ENCODE results near the gene BAX.

Gene BAX

DNA sequence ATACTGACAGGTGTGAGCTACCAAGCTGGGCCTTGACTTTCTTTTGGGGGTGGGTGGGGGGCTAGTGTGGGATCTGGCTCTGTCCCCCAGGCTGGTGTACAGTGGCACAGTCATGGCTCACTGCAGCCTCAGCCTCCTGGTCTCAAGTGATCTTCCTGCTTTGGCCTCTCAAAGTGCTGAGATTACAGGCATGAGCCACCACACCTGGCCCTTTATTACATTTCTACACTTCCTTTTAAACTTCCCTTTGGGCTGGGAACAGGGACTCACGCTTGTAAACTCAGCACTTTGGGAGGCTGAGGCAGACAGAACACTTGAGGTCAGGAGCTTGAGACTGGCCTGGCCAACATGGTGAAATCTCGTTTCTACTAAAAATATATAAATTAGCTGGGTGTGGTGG is 22.4 kb downstream of the BAX start:
- no peak for DNase-seq (ENCODE audit: insufficient read length, low spot score)
- no peak for FAIRE-seq

DNA sequence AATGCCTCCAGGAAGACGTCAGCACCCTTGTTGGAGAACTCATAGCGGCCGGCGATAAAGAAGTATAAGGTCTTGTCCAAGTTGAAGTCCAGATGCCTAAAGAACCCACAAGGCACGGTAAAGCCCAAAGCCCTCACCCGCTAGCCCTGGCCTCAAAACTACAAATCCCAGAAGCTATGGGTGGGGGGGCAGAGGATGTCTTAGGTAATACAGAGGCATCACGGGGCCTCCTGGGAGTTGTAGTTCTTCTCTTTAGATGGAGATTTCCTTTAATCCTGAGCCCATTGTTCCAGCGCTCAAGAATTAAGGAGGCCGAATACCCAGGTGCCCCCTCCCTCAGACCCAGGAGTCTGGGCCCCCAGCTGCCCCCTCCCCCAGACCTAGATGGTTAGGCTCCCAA is 27.6 kb downstream of the BAX start:
- DNase-seq (ENCODE audit: insufficient read length, low spot score) = no peak
- no peak for FAIRE-seq

DNA sequence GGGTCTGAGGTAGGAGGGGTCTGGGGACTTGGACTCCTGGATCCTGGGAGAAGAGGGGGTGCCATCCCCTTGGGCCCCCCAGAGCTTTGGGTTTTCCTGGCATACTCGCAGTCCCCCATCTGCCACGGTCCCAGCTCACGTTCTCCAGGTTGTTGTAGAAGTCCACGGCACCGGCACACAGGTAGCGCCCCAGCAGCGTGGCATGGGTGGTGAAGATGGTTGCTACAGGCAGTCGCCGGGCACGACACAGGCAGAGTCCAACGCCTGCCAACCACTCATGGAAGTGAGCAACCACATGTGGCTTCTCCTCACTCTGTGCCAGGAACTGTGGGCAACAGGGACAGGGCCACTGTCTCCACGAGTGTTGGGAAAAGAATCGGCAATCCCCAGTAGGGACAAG is 31.0 kb downstream of the BAX start:
- DNase-seq (ENCODE audit: insufficient read length, low spot score) (no peak), FAIRE-seq (peak; percentile 28)

DNA sequence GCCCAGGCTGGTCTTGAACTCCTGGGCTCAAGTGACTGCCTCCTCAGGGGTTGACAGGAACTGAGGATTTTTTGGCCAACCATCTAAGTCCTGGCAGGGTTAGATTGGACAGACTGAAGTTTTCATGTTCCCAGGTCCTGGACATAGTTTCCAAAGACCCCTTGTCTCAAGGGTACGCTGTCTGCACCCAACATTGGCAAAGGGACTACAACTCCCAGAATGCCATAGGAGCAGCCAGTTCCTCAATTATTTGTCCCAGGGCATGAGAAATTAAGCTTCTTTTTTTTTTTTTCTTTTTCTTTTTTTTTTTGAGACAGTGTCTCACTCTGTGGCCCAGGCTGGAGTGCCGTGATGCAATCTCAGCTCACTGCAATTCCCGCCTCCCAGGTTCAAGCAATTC is 31.5 kb downstream of the BAX start:
- FAIRE-seq = no peak
- no peak for DNase-seq (ENCODE audit: insufficient read length, low spot score)

DNA sequence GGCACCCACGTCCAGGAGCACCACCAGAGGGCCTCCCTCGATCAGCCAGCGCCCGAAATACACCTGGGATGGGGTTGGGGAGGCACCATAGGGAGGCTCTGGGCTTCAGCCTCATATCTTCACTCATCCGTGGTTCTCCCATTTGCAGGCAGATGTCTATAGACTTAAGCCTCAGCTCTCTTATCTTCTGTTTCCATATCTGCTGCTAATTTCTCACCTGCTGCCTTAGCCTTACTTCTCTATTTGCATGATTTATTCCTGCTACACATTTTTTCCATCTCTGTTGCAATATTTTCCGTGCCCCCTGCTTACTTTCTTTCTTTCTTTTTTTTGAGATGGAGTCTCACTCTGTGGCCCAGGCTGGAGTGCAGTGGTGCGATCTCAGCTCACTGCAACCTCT is 32.6 kb downstream of the BAX start:
- DNase-seq (ENCODE audit: insufficient read length, low spot score) (no peak), FAIRE-seq (no peak)

DNA sequence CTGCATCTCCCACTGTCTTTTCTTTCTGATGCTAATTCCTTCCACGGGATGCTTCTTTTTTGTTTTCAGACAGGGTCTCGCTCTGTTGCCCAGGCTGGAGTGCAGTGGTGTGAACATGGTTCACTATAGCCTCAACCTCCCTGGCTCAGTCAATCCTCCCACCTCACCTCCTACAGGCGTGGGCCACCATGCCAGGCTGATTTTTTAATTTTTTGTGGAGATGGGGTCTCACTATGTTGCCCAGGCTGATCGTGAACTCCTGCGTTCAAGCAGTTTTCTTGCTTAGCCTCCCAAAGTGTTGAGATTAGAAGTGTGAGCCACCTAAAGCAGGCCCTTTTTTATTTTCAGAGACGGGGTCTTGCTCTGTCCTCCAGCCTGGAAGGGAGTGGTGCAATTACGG is 33.6 kb downstream of the BAX start:
- FAIRE-seq (no peak), DNase-seq (ENCODE audit: insufficient read length, low spot score) (no peak)

DNA sequence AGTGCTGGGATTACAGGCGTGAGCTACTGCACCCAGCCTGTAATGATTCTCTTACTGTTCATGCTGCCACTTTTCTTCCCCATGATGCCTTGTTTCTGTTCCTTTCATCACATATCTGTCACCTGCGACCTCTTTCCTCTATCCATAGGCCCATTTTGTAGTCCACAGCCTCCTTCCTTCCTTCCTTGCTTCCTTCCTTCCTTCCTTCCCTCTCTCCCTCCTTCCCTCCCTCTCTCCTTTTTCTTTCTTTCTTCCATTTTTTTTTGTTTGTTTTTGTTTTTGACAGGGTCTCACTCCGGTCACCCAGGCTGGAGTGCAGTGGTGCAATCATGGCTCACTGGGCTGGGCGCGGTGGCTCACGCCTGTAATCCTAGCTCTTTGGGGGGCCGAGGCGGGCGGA is 34.2 kb downstream of the BAX start:
- FAIRE-seq (no peak), DNase-seq (ENCODE audit: insufficient read length, low spot score) (no peak)

DNA sequence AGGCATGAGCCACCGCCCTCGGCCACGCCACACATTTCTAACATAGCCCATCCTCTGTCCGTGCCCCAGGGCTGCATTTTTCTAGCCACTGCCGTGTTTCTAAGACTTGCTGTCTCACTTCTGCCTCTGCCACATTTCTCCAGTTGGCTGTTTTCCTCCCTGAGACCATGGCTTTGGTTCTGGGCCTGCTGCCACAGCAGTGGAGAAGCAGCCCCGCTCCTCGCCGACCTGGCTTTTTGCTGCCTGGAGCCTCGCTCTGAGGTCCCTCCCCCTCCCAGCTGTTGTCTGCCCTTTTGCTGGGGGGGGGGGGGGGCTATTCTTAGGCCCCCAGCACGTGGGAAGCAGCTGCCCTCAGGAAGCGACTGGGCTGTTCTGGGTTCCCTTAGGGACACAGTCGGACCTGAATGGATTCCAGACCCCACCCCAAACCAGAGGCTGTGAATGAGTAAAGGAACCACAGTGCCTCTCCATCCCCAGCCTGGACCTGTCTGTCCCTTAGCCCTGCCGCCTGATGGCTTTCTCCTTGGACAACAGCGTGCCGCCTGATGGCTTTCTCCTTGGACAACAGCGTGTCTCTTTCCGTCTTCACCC is 35.1 kb downstream of the BAX start:
- no peak for FAIRE-seq
- no peak for DNase-seq (ENCODE audit: insufficient read length, low spot score)

DNA sequence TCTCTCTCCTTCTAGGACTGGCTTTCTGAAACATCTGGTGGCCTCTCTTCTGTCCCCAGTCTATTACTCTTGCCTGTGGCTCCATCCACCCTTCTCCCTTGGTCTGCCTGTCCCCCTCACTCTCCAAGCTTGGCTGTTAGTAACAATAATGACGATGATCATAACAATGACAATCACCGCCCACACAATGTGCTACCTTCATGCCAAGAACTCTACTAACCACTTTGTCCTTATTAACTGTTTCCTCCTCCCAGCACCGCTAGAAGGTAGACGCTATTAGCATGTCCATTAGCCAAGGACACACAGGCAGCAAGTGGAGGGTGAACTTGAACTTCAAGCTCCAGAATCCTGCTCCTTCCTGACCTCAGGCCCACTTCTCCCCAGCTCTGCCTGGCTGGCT is 35.7 kb downstream of the BAX start:
- FAIRE-seq (no peak), DNase-seq (ENCODE audit: insufficient read length, low spot score) (no peak)

DNA sequence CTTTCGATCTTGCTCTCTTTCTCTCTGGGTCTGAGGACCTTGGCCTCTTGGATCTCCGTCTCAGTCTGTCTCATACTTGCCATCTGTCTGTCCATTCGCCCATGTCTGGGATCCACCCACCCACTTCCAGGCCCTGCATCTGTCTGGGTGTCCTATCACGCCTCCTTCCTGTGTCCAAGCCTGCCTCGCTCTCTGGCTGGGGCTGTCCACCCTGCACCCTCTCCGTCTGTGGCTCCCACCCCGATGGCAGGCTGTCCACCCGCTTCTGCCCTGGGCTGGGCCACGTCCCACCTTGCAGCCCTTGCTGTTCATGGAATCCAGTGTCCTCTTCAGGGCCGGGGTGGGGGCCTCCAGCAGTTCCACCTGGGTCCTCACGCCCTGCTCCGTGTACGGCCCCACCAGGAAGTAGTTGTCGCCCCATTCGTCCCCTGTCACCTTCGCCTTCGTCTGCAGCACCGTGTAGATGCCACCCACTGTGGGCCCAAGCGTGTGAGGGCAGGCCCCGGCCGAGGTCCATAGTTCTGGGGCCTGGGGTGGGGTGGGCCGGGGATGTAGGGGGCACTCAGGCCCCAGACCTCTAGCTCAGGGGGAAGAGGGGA is 36.4 kb downstream of the BAX start:
- FAIRE-seq = no peak
- DNase-seq (ENCODE audit: insufficient read length, low spot score) = no peak

DNA sequence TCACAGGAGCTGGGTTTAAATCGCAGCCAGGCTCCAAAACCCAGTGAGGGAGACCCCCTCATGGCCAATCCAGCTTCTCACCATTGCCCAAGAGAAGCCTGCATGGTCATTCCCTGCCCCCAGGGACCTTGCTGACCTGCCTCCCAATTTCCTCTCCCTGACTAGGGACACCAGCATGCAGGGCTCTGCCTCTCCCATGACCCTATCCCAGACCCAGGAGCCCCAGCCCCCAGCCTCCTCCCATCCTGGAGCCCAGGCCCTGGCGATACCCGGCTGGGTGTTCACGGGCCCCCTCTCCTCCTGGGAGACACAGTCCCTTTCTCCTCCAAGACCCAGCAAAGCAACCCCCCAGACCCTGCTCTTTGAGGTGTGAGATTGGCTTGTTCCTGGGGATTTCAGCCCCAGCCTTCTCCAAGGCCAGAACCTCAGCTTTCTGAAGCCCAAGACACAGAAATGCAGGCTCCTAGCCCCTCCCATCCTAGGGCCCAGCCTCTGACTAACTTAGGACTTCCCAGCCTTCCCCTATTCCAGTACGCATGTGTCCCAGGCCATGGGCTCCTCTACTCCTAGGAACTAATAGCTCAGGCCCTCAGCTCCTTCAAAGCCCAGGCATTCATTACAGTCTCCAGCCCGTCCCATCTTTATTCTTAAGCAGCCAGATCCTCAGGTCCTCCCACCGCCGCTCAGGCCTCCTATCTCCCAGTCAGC is 37.4 kb downstream of the BAX start:
- no peak for FAIRE-seq
- peak; percentile 73 for DNase-seq (ENCODE audit: insufficient read length, low spot score)

DNA sequence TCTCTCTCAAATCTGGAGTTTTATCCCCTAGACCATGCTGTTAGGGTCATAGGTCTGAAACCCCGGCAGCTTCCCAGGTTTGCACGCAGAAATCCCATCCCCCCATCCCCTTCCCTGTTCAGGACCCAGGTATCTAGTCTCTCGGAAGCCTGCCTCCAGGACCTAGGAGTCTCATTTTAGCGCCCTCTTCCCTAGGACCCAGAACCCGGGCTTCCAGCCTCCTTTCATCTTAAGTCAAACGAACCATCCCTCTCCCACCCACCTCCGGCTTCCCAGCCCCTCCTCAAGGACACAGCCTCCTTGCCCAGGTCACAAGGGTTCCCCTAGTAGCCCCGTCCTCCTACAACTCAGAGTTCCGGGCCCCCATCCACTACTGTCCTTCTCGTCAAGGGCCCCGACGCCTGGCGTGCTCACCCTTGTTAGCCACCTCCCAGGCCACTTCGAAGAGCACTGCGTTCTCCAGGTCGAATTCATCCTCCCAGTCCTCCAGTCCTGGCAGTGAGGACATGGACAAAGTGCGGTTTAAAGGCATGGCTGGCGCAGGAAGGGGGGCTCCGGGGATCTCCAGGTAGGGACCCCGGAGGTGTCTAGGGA is 38.0 kb downstream of the BAX start:
- DNase-seq (ENCODE audit: insufficient read length, low spot score) = no peak
- FAIRE-seq = no peak

DNA sequence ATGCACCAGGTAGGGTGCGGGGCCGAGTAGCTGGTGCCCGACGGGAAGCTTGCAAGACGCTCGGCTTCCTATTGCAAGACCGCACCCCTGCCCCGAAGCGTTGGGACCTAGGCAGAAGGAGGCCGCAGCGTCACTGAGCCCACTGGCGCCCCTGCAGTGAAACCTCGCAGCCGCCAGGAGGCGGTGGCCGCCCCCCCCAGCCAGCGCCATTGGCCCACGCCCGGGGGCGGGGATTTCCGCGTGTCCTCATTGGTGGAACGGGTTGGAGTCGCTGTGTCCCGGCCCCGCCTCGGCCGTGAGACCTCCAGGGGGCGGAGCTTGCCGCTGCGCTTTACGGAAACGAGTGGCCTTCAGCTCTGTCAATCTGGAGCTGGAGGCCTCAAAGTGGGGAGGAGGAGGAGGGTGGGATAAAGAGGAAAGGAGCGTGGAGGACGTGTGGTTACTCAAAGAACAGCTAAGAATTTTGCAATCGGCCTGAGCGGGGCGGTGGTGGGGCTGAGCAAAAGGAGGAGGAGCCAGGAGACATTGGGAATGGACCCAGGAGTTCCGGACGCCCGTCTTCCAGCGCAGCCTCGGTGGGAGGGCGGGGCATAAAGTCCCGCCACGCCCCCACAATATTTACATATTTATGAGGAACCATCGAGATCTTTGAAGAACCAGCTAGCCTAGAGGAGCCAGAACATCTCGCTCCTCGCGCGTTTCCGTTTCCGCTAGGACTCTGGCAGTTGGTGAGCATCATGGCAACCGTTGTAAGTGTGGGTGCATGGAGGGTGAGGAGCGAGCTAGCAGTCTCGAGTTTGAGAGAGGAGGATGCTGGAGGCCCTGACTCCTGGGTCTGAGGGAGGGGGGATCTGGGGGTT is 38.7 kb downstream of the BAX start, which contains the start of the genes GYS1 and RUVBL2:
Gene GYS1, minus strand, starts transcription at position 135 of the 860 bp plus-strand sequence. CDS start 197 bp downstream, outside the sequence.
Gene RUVBL2, plus strand, starts transcription at position 713 of the 860 bp plus-strand sequence. Its CDS starts 25 bp downstream, at position 738.
- FAIRE-seq (peak; percentile 97), DNase-seq (ENCODE audit: insufficient read length, low spot score) (peak; percentile 99)

DNA sequence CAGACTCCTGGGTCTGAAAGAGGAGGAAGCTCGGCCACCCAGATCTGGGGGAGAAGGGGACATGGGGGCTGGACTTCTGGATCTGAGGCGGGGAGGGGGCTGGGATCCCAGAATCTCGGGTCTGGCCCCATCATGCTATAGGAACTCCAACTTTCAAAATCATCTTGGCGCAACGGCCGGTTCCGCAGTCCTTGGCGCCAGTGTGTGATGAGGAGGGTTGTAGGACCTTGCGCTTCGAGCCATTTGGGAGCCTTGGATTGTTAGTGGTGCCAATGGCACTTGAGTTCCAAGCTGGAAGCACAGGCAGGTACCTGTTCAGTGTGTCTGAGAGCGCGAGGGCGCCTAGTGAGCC is 39.3 kb downstream of the BAX start:
- no peak for FAIRE-seq
- DNase-seq (ENCODE audit: insufficient read length, low spot score) = no peak

DNA sequence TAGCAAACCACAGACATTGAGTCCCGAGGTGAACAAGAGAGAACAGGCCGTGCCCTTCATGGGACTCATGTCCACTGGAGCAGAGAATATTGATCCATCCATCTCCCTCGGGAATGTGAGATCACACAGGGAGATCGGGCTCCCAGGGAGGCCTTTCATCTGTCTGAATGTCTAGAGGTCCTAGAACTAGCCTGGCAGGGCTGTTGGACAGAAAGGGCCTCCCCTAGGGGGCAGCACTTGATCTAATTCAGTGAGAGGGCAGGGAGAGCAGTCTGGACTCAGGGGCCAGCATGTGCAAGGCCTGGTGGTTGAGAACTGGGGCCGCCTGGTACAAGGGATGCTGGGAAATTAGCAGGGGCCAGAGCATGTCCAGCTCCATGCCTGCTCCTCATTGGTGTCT is 43.3 kb downstream of the BAX start:
- DNase-seq (ENCODE audit: insufficient read length, low spot score) = peak; percentile 53
- no peak for FAIRE-seq

DNA sequence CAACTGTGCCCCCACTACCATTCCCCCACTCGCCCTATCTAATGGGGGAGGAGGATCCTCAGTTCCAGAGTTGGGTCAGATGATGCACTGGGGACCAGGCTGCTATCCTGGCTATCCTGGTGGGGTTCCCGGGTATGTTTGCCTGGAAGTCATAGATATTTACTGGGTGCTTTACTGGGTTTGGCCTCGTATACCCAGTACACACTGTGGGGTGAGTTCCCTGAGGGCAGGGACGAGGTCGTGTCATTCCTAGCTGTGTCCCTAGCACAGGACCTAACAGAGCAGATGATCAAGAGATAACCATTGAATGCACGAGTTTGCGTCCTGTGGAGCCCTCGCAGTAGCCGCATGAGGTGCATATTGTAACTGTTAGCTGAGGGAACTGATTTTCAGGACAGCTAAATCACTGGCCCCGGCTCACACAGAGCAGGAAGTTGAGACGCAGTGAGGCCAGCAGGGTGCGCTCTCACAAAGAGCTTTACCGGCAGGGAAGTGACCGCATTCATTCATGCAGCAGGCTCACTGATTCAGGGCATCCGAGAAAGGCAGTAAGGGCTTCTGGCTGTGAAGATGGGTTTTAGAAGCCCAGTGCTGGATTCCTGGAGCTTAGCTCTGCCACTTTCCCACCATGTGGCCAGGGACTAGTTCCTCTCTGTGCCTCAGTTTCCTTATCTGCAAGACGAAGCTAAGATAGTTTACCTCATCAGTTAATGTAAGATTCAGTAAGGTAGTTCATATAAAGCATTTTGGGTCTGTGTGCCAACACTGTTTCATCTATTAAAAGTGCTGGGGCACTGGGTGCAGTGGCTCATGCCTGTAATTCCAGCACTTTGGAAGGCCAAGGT is 45.0 kb downstream of the BAX start:
- FAIRE-seq (peak; percentile 42), DNase-seq (ENCODE audit: insufficient read length, low spot score) (peak; percentile 55)

DNA sequence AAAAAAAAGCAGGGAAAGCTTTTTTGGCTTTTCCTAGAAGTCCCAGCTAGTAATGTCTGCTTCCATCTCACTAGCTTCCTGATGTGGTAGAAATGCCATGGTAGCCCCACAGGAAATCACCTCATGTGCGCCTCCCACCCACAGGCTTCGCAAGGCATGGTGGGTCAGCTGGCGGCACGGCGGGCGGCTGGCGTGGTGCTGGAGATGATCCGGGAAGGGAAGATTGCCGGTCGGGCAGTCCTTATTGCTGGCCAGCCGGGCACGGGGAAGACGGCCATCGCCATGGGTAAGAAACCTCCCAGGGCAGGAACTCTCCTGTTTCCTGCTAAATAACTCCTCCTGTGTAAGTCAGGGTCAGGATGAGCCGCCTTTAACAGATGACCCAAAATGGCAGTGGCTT is 49.5 kb downstream of the BAX start:
- FAIRE-seq (no peak), DNase-seq (ENCODE audit: insufficient read length, low spot score) (no peak)

DNA sequence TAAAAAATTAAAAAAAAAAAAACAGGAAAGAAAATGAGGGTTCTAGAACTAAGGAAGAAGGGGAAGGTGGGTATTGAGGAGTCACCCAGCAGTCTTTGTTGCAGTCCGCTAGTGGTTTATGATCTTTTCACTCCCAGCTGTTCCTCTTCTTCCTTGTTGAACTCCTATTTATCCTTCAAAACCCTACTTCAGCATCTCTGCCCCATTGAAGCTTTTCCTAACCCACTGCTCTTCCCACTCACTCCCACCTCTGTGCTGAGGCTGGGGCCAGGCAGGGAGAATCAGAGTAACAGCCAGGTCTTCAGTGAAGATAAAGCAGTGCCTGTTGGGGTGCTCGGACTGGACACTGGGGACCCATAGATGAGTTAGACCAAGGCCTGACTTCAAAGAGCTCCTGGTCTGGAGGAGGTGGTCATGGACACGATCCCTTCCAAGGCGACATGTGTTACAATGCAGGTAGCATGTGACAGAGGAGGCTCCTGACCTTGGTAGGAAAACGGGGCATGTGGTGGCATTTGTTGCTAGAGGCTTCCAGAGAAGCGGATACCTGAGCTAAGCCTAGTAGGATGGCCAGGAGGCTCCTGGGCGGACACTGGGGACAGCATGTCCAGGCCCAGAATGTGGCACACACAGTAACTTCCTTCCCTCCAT is 50.4 kb downstream of the BAX start:
- FAIRE-seq = no peak
- no peak for DNase-seq (ENCODE audit: insufficient read length, low spot score)

DNA sequence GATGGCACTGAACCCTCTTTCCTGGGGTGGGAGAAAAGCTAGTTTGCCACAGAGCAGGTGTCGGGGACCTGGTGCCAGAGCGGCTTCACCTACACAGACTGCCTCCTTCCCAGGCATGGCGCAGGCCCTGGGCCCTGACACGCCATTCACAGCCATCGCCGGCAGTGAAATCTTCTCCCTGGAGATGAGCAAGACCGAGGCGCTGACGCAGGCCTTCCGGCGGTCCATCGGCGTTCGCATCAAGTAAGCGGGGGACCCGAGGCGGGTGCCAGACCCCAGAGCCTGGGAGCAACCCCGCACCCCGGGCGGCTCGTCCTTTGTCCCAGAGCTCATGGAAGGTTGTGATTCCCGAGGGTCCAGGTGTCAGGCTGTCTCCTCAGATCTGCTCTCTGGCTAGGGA is 52.2 kb downstream of the BAX start:
- DNase-seq (ENCODE audit: insufficient read length, low spot score) (no peak), FAIRE-seq (no peak)

DNA sequence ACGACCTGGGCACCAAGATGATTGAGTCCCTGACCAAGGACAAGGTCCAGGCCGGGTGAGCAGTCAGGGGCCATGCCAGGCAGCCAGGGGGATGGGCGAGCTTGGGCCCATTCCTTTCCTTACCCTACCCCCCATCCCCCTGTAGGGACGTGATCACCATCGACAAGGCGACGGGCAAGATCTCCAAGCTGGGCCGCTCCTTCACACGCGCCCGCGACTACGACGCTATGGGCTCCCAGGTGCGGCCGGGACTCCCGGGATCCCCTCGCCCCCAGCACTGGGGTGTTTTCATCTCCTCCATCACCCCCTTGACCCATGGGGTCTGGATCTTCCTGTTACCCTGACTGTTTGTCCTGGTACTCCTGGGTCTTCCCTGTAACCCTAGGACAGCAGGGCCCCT is 55.2 kb downstream of the BAX start:
- DNase-seq (ENCODE audit: insufficient read length, low spot score) (no peak), FAIRE-seq (no peak)
